GM12878 (cell line): ENCODE results near the gene HS6ST1. TPM values are rescaled to one million over a fixed set of nuclear protein-coding genes. Genes with fewer than 3 reads are reported as not detected.

Experiments
- ATAC-seq: fragments of 200-7000 bp; cut with Tn5 transposase; 3 replicates; pipeline ENCODE4 v1.9.1; 2020; ENCODE audit warnings: mild to moderate bottlenecking, moderate library complexity
- BruUV-seq: library from RNA; stranded (reverse); fragments of 400-500 nt; replicated peaks from 2 replicates; lab custom pipeline; 2021; lab: Mats Ljungman, UMichigan
- CTCF ChIA-PET: fragments of 300-600 bp; sonication (Branson Sonifier 250); formaldehyde crosslinking; extraction: SDS; loops from one replicate; lab custom pipeline; 2021; ENCODE audit warnings: inconsistent platforms; lab: Yijun Ruan, JAX
- POLR2A ChIA-PET: fragments of 350-600 bp; formaldehyde crosslinking; extraction: SDS; loops from one replicate; lab custom pipeline; 2021; ENCODE audit warnings: inconsistent platforms; lab: Charles Lee
- RAD21 ChIA-PET: fragments of 300-600 bp; sonication (Branson Sonifier 250); formaldehyde crosslinking; loops from one replicate; lab custom pipeline; 2023; ENCODE audit warnings: antibody characterized with exemption; ENCODE audit not compliant: unreplicated experiment; lab: Charles Lee
- SMC1A ChIA-PET: fragments of 300-600 bp; sonication (Branson Sonifier 250); formaldehyde crosslinking; loops from one replicate; lab custom pipeline; 2023; ENCODE audit not compliant: unreplicated experiment, uncharacterized antibody; lab: Charles Lee
- DNase-seq: peaks from one replicate; pipeline ENCODE4 v3.0.0-alpha.2; 2011; ENCODE audit warnings: low read depth, low spot score
- FAIRE-seq: peaks from 3 replicates; lab custom pipeline; 2011; peaks lifted over from hg19 to GRCh38; lab: Jason Lieb, UNC
- H2AFZ ChIP-seq: 2 replicates; pipeline ENCODE4 v1.6.0; 2011; ENCODE audit warnings: low read depth, low read length, control low read depth; ENCODE audit not compliant: control insufficient read depth
- H3K27ac ChIP-seq: 2 replicates; pipeline ENCODE4 v1.5.1; 2011; ENCODE audit warnings: control low read depth; ENCODE audit not compliant: control insufficient read depth, insufficient read depth
- H3K27me3 ChIP-seq, 2 experiments: replicated peaks in 1 of 2; 2 replicates each; pipeline versions ENCODE4 v1.6.0 to v1.6.1; 2011; ENCODE audit warnings: low read length in 1 of 2; ENCODE audit not compliant: control insufficient read depth in 2 of 2, insufficient read depth in 2 of 2
- H3K36me3 ChIP-seq, 2 experiments: 2 replicates each; pipeline ENCODE4 v1.5.1; 2011; ENCODE audit warnings: low read length in 1 of 2; ENCODE audit not compliant: control insufficient read depth in 2 of 2, insufficient read depth in 2 of 2
- H3K4me1 ChIP-seq: 2 replicates; pipeline ENCODE4 v1.6.1; 2011; ENCODE audit warnings: mild to moderate bottlenecking, low read length, moderate library complexity, mixed read lengths; ENCODE audit not compliant: control insufficient read depth, insufficient read depth
- H3K4me2 ChIP-seq: 2 replicates; pipeline ENCODE4 v1.6.0; 2011; ENCODE audit warnings: control low read depth; ENCODE audit not compliant: control insufficient read depth, insufficient read depth
- H3K4me3 ChIP-seq: fragments of 200-600 bp; sonication (generic); 2 replicates; pipeline ENCODE4 v1.5.1; 2016
- H3K79me2 ChIP-seq: 2 replicates; pipeline ENCODE4 v1.6.0; 2011; ENCODE audit warnings: low read length; ENCODE audit not compliant: control insufficient read depth, insufficient read depth
- H3K9ac ChIP-seq: 2 replicates; pipeline ENCODE4 v1.8.0; 2011; ENCODE audit warnings: low read length, control low read depth, mixed read lengths; ENCODE audit not compliant: control insufficient read depth, insufficient read depth
- H3K9me3 ChIP-seq: replicated peaks from 3 replicates; pipeline ENCODE4 v1.5.1; 2011; ENCODE audit warnings: mild to moderate bottlenecking, low read length; ENCODE audit not compliant: control insufficient read depth, insufficient read depth
- H4K20me1 ChIP-seq: 2 replicates; pipeline ENCODE4 v1.6.0; 2011; ENCODE audit not compliant: control insufficient read depth, insufficient read depth
- BCL11A ChIP-seq: IDR thresholded peaks from 2 replicates; pipeline ENCODE4 v1.6.1; 2011; ENCODE audit warnings: low read depth, low read length
- BRCA1 ChIP-seq: IDR thresholded peaks from 2 replicates; pipeline ENCODE4 v1.6.1; 2011; ENCODE audit warnings: low read depth, low read length, improper control_type of control experiment
- JUNB ChIP-seq: IDR thresholded peaks from 2 replicates; pipeline ENCODE4 v1.6.1; 2016; ENCODE audit warnings: antibody characterized with exemption, mild to moderate bottlenecking
- KLF5 ChIP-seq: fragments of 450-650 bp; IDR thresholded peaks from 2 replicates; pipeline ENCODE4 v1.6.1; 2014; ENCODE audit warnings: mild to moderate bottlenecking; ENCODE audit not compliant: partially characterized antibody
- NRF1 ChIP-seq: conservative IDR thresholded peaks from 2 replicates; pipeline ENCODE4 v1.6.1; 2011; ENCODE audit warnings: mild to moderate bottlenecking, low read depth, low read length, improper control_type of control experiment
- RAD51 ChIP-seq: fragments of 450-650 bp; IDR thresholded peaks from 2 replicates; pipeline ENCODE4 v1.6.1; 2016; ENCODE audit warnings: moderate library complexity, mild to moderate bottlenecking, inconsistent platforms
- RCOR1 ChIP-seq: conservative IDR thresholded peaks from 2 replicates; pipeline ENCODE4 v1.6.1; 2012; ENCODE audit warnings: low read depth, low read length, improper control_type of control experiment
- RFX5 ChIP-seq: IDR thresholded peaks from 2 replicates; pipeline ENCODE4 v1.6.1; 2011; ENCODE audit warnings: low read depth, low read length, improper control_type of control experiment
- SMAD5 ChIP-seq: IDR thresholded peaks from 2 replicates; pipeline ENCODE4 v1.6.1; 2016; ENCODE audit warnings: antibody characterized with exemption, low read depth
- SP1 ChIP-seq: IDR thresholded peaks from one replicate; pipeline ENCODE4 v1.6.1; 2011; ENCODE audit warnings: low read depth, low read length
- SREBF2 ChIP-seq: IDR thresholded peaks from 2 replicates; pipeline ENCODE4 v1.6.1; 2012; ENCODE audit warnings: mild to moderate bottlenecking, low read length
- TARDBP ChIP-seq: IDR thresholded peaks from 2 replicates; pipeline ENCODE4 v1.6.1; 2016; ENCODE audit warnings: borderline replicate concordance
- TBL1XR1 ChIP-seq: IDR thresholded peaks from 2 replicates; pipeline ENCODE4 v1.6.1; 2012; ENCODE audit warnings: low read depth, low read length, improper control_type of control experiment
- ZNF384 ChIP-seq: IDR thresholded peaks from 2 replicates; pipeline ENCODE4 v1.6.1; 2012; ENCODE audit warnings: low read depth, mild to moderate bottlenecking, low read length, improper control_type of control experiment, borderline replicate concordance
- WGBS: methylation state at CpG from one replicate; pipeline ENCODE4 v1.1.6; 2016; ENCODE audit warnings: low lambda C conversion rate; ENCODE audit not compliant: insufficient replicate concordance, insufficient coverage; ENCODE audit errors: missing lambda C conversion rate; 5-methylcytosine and 5-hydroxymethylcytosine counted together
- in situ Hi-C: fragments of 300-500 bp; cut with MboI; formaldehyde crosslinking; loops from 9 replicates; pipeline ENCODE4 v1.14.3; 2018; ENCODE audit warnings: mixed read lengths
- intact Hi-C: fragments of 100-400 bp; cut with micrococcal nuclease; formaldehyde crosslinking; loops from one replicate; pipeline ENCODE4 v1.14.2; 2022; ENCODE audit not compliant: unreplicated experiment
- polyA plus RNA-seq, 11 experiments: library from polyadenylated mRNA; depleted of rRNA in 4 of 11; unstranded in 6 of 11; stranded (reverse) in 5 of 11; fragments of >200 nt; fragmentation: Nextera tagmentation in 4 of 11; fragmentation: Illumina TruSeq in 1 of 11; extraction: Ambion mirVana in 4 of 11; extraction: Trizol in 1 of 11; gene quantifications; 1 replicate in 1 of 11; 2 replicates in 10 of 11; pipeline versions ENCODE4 v1.2.1 to v1.2.3, GENCODE V29; 2011 to 2016; ENCODE audit warnings: inconsistent platforms in 2 of 11, missing spikeins in 2 of 11, low read depth in 1 of 11
- total RNA-seq, 4 experiments: library from RNA; depleted of rRNA in 3 of 4; stranded (reverse); fragments of >200 nt in 3 of 4; fragmentation: Illumina TruSeq in 1 of 4; extraction: Trizol in 1 of 4; gene quantifications; 2 replicates each; pipeline versions ENCODE4 v1.2.1 to v1.2.3, GENCODE V29; 2013 to 2021
- TF ChIP-seq, protein P1 (sequence below): fragments of 450-650 bp; conservative IDR thresholded peaks from 2 replicates; pipeline ENCODE4 v1.6.1; 2017; ENCODE audit warnings: mild to moderate bottlenecking, moderate library complexity
- TF ChIP-seq, protein P2 (sequence below): fragments of 450-650 bp; IDR thresholded peaks from 2 replicates; pipeline ENCODE4 v1.6.1; 2014; ENCODE audit warnings: mild to moderate bottlenecking
- TF ChIP-seq, protein P3 (sequence below): IDR thresholded peaks from 2 replicates; pipeline ENCODE4 v1.6.1; 2011; ENCODE audit warnings: mild to moderate bottlenecking, low read depth, low read length, moderate library complexity; ENCODE audit not compliant: insufficient replicate concordance

The HS6ST1 gene
- total and polyA plus RNA-seq, 10 of the 15 experiments (the other 5 are each of a cell fraction or from before 2014, with no cell fraction given) = 0.48 to 17.0 (median 4.7) TPM

DNA sequence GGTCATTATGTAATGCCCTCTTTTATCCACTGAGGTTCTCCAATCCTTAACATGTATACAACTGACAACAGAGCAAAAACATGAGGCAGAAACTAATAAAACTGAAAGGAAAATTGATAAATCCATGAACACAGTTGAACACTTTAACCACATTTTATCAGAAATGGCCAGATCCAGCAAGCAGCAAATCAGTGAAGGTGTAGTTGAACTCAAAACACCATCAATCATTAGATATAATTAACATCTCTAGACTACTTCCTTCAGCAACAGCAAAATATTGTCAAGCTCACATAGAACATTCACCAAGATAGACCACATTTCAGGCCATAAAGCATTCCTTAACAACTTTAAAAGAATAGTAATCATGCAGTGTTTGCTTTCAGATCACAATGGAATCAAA, 72.9 kb downstream of the HS6ST1 start:
- H2AFZ ChIP-seq = no peak overlapping the region
- no TSS peak for BruUV-seq
- no peak for FAIRE-seq
- H3K79me2 ChIP-seq = no peaks in the 10 kb centered on the region
- H3K4me1 ChIP-seq = no peaks in the 10 kb centered on the region
- H4K20me1 ChIP-seq = no peaks in the 10 kb centered on the region
- TF ChIP-seq SMAD5 = no peak
- H3K9me3 ChIP-seq = no peaks in the 10 kb centered on the region
- CTCF ChIA-PET = no interaction called here
- H3K9ac ChIP-seq = no peak overlapping the region
- SMC1A ChIA-PET = no interaction called here
- intact Hi-C loops (no loop called here), in situ Hi-C loops (no loop called here)
- H3K4me3 ChIP-seq = no peak overlapping the region
- POLR2A ChIA-PET = no interaction called here
- H3K27ac ChIP-seq = no peak overlapping the region
- RAD21 ChIA-PET = no interaction called here
- H3K4me2 ChIP-seq = no peak overlapping the region
- H3K36me3 ChIP-seq = no peaks in the 10 kb centered on the region
- ATAC-seq = no peak
- no peak for DNase-seq
- H3K27me3 ChIP-seq = no peaks in the 10 kb centered on the region

DNA sequence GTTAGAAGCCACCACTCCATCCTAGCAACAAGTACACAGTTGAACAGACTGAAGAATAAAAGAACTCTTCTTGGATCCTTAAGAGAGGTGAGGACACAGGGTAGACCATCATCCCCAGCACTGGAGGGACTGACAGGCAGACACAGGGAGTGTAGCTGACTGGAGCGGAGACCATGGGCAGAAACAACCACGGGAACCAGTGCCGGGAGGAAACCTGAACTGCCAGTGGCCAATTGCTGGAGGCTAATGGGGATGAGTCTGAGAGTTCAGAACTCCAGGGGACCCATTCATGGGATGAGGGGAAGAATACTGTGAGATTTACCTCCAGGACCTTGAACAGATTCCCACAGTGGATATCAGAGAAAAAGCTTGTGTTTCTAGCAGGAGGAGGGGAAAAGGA, 76.8 kb downstream of the HS6ST1 start:
- H4K20me1 ChIP-seq = no peaks in the 10 kb centered on the region
- no peak overlapping the region for H3K4me2 ChIP-seq
- in situ Hi-C loops (no loop called here), intact Hi-C loops (no loop called here)
- no TSS peak for BruUV-seq
- FAIRE-seq (no peak), ATAC-seq (no peak), DNase-seq (no peak)
- H3K9ac ChIP-seq = no peak overlapping the region
- ChIA-PET SMC1A (no interaction called here), RAD21 (no interaction called here), POLR2A (no interaction called here), CTCF (no interaction called here)
- H3K4me3 ChIP-seq = no peak overlapping the region
- no peaks in the 10 kb centered on the region for H3K4me1 ChIP-seq
- H2AFZ ChIP-seq = no peak overlapping the region
- no peaks in the 10 kb centered on the region for H3K9me3 ChIP-seq
- H3K27me3 ChIP-seq = no peaks in the 10 kb centered on the region; a peak in 1 of 4 replicates
- H3K79me2 ChIP-seq = no peaks in the 10 kb centered on the region
- H3K27ac ChIP-seq = no peak overlapping the region
- WGBS = 75% methylated on average over 3 of the region's 3 CpGs
- H3K36me3 ChIP-seq = no peaks in the 10 kb centered on the region
- TF ChIP-seq, protein P1, sequence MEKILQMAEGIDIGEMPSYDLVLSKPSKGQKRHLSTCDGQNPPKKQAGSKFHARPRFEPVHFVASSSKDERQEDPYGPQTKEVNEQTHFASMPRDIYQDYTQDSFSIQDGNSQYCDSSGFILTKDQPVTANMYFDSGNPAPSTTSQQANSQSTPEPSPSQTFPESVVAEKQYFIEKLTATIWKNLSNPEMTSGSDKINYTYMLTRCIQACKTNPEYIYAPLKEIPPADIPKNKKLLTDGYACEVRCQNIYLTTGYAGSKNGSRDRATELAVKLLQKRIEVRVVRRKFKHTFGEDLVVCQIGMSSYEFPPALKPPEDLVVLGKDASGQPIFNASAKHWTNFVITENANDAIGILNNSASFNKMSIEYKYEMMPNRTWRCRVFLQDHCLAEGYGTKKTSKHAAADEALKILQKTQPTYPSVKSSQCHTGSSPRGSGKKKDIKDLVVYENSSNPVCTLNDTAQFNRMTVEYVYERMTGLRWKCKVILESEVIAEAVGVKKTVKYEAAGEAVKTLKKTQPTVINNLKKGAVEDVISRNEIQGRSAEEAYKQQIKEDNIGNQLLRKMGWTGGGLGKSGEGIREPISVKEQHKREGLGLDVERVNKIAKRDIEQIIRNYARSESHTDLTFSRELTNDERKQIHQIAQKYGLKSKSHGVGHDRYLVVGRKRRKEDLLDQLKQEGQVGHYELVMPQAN = no peak
- TF ChIP-seq BRCA1 = no peak
- TF ChIP-seq TBL1XR1 = no peak
- TF ChIP-seq TARDBP = no peak
- TF ChIP-seq RCOR1 = no peak
- no peak for TF ChIP-seq NRF1
- TF ChIP-seq JUNB = no peak
- TF ChIP-seq SREBF2 = no peak
- no peak for TF ChIP-seq KLF5
- TF ChIP-seq ZNF384 = no peak
- TF ChIP-seq, protein P2, sequence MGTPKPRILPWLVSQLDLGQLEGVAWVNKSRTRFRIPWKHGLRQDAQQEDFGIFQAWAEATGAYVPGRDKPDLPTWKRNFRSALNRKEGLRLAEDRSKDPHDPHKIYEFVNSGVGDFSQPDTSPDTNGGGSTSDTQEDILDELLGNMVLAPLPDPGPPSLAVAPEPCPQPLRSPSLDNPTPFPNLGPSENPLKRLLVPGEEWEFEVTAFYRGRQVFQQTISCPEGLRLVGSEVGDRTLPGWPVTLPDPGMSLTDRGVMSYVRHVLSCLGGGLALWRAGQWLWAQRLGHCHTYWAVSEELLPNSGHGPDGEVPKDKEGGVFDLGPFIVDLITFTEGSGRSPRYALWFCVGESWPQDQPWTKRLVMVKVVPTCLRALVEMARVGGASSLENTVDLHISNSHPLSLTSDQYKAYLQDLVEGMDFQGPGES = no peak
- no peak for TF ChIP-seq RAD51
- TF ChIP-seq, protein P3, sequence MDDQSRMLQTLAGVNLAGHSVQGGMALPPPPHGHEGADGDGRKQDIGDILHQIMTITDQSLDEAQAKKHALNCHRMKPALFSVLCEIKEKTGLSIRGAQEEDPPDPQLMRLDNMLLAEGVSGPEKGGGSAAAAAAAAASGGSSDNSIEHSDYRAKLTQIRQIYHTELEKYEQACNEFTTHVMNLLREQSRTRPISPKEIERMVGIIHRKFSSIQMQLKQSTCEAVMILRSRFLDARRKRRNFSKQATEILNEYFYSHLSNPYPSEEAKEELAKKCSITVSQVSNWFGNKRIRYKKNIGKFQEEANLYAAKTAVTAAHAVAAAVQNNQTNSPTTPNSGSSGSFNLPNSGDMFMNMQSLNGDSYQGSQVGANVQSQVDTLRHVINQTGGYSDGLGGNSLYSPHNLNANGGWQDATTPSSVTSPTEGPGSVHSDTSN = no peak
- no peak for TF ChIP-seq RFX5
- TF ChIP-seq BCL11A = no peak
- no peak for TF ChIP-seq SP1
